ENCODE data around the gene COL23A1. TPM values are rescaled to one million over a fixed set of nuclear protein-coding genes. Genes with fewer than 3 reads are reported as not detected.
A peak's percentile ranks its signal among the peaks of the same experiment; 100 is the strongest.

The COL23A1 gene
- polyA plus RNA-seq, 3 donors, result 0.11 to 0.21 TPM; not detected in 1

- WGBS (ENCODE audit: insufficient coverage), result 0% methylated on average over 2 of the region's 2 CpGs
- Mint-ChIP-seq H3K36me3 (peaks cover 9% of the 10 kb centered on the region in 2 donors), H3K4me1 (peaks cover 44% of the 10 kb centered on the region), H3K4me3 (peak overlapping the region in 1 of 2 donors; percentile 47), H3K27me3 (ENCODE audit: low read depth in 3 of 3) (no peaks in the 10 kb centered on the region), H3K27ac (peak overlapping the region in 3 of 7 donors; percentile 75 to 81 (median 79)), H3K9me3 (no peaks in the 10 kb centered on the region)
- Histone ChIP-seq H3K79me2 (ENCODE audit: insufficient read depth, low read length) (peaks cover 34% of the 10 kb centered on the region), H3K9me3 (replicated peaks in 1 of 2; ENCODE audit: control insufficient read depth in 1 of 2, insufficient read depth in 1 of 2, low read length in 2 of 2) (no peaks in the 10 kb centered on the region), H4K20me1 (ENCODE audit: insufficient read depth, low read length) (peaks cover 18% of the 10 kb centered on the region), H2AFZ (ENCODE audit: insufficient read depth, low read depth, low read length, poor library complexity, severe bottlenecking) (no peak overlapping the region), H3K4me3 (replicated peaks in 1 of 3; ENCODE audit: low read depth in 2 of 3, low read length in 3 of 3) (no peak overlapping the region), H3K27me3 (ENCODE audit: control insufficient read depth in 2 of 2, insufficient read depth in 2 of 2, low read length in 2 of 2) (no peaks in the 10 kb centered on the region), H3K9ac (ENCODE audit: insufficient read depth, low read length, poor library complexity, severe bottlenecking) (no peak overlapping the region), H3K4me2 (replicated peaks; ENCODE audit: extremely low read depth, low read length, poor library complexity, severe bottlenecking) (no peak overlapping the region), H3K27ac (ENCODE audit: low read depth in 1 of 2, low read length in 2 of 2) (no peak overlapping the region), H3K4me1 (ENCODE audit: control insufficient read depth in 1 of 2, insufficient read depth in 2 of 2, low read length in 2 of 2) (peaks cover 32 to 42% of the 10 kb centered on the region in 2 donors), H3K36me3 (replicated peaks in 1 of 2; ENCODE audit: control insufficient read depth in 1 of 2, insufficient read depth in 2 of 2, low read length in 2 of 2) (peaks cover 3 to 8% of the 10 kb centered on the region in 2 donors)
- intact Hi-C loops (cut with micrococcal nuclease), result no loop called here
- no peak for TF ChIP-seq CTCF (IDR thresholded peaks at IDR 0.05)
- peak in 2 of 3 donors; percentile 32 to 43 for DNase-seq
These were observed 388.3 kb downstream of the COL23A1 start for GRCh38 chr5:178201927-178202235.

GRCh38 chr5:178201221-178201926 is 388.8 kb downstream of the COL23A1 start:
- Histone ChIP-seq H3K4me1 (ENCODE audit: control insufficient read depth in 1 of 2, insufficient read depth in 2 of 2, low read length in 2 of 2) (peaks cover 28 to 37% of the 10 kb centered on the region in 2 donors), H3K9me3 (replicated peaks in 1 of 2; ENCODE audit: control insufficient read depth in 1 of 2, insufficient read depth in 1 of 2, low read length in 2 of 2) (no peaks in the 10 kb centered on the region), H3K36me3 (replicated peaks in 1 of 2; ENCODE audit: control insufficient read depth in 1 of 2, insufficient read depth in 2 of 2, low read length in 2 of 2) (peaks cover 0 to 3% of the 10 kb centered on the region in 2 donors), H3K27me3 (ENCODE audit: control insufficient read depth in 2 of 2, insufficient read depth in 2 of 2, low read length in 2 of 2) (no peaks in the 10 kb centered on the region), H3K79me2 (ENCODE audit: insufficient read depth, low read length) (peaks cover 29% of the 10 kb centered on the region), H3K4me3 (replicated peaks in 1 of 3; ENCODE audit: low read depth in 2 of 3, low read length in 3 of 3) (no peak overlapping the region), H2AFZ (ENCODE audit: insufficient read depth, low read depth, low read length, poor library complexity, severe bottlenecking) (no peak overlapping the region), H3K4me2 (replicated peaks; ENCODE audit: extremely low read depth, low read length, poor library complexity, severe bottlenecking) (no peak overlapping the region), H3K27ac (ENCODE audit: low read depth in 1 of 2, low read length in 2 of 2) (no peak overlapping the region), H3K9ac (ENCODE audit: insufficient read depth, low read length, poor library complexity, severe bottlenecking) (no peak overlapping the region), H4K20me1 (ENCODE audit: insufficient read depth, low read length) (peaks cover 12% of the 10 kb centered on the region)
- peaks cover 4 to 5% of the 10 kb centered on the region in 2 donors for H3K36me3 Mint-ChIP-seq
- H3K27me3 Mint-ChIP-seq (ENCODE audit: low read depth in 3 of 3), result peaks cover 0 to under 1% (median 0%) of the 10 kb centered on the region in 3 donors
- intact Hi-C loops (cut with micrococcal nuclease), result no loop called here
- TF ChIP-seq CTCF (IDR thresholded peaks at IDR 0.05), result no peak
- peak overlapping the region in 2 of 7 donors; percentile 75 to 79 for H3K27ac Mint-ChIP-seq
- no peaks in the 10 kb centered on the region for H3K9me3 Mint-ChIP-seq
- DNase-seq, result no peak
- no peak overlapping the region for H3K4me3 Mint-ChIP-seq
- WGBS (ENCODE audit: insufficient coverage), result 83% methylated on average over 5 of the region's 14 CpGs
- H3K4me1 Mint-ChIP-seq, result peaks cover 39% of the 10 kb centered on the region
